ENCODE data around the gene ZC3H18. TPM values are rescaled to one million over a fixed set of nuclear protein-coding genes. Genes with fewer than 3 reads are reported as not detected.

ZC3H18 gene
- total RNA-seq, 1 donor, result 17.7 TPM

- DNase-seq (ENCODE audit: low read depth), result peak; percentile 99
- TF ChIP-seq, protein P1, sequence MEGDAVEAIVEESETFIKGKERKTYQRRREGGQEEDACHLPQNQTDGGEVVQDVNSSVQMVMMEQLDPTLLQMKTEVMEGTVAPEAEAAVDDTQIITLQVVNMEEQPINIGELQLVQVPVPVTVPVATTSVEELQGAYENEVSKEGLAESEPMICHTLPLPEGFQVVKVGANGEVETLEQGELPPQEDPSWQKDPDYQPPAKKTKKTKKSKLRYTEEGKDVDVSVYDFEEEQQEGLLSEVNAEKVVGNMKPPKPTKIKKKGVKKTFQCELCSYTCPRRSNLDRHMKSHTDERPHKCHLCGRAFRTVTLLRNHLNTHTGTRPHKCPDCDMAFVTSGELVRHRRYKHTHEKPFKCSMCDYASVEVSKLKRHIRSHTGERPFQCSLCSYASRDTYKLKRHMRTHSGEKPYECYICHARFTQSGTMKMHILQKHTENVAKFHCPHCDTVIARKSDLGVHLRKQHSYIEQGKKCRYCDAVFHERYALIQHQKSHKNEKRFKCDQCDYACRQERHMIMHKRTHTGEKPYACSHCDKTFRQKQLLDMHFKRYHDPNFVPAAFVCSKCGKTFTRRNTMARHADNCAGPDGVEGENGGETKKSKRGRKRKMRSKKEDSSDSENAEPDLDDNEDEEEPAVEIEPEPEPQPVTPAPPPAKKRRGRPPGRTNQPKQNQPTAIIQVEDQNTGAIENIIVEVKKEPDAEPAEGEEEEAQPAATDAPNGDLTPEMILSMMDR (IDR thresholded peaks at IDR 0.05; ENCODE audit: insufficient read depth, low read depth, low read length), result no peak
- H3K4me3 ChIP-seq (ENCODE audit: low read depth, low read length), result no peak overlapping the region
Observed at GRCh38 chr16:88619859-88620815, 49.9 kb downstream of the ZC3H18 start.

DNA sequence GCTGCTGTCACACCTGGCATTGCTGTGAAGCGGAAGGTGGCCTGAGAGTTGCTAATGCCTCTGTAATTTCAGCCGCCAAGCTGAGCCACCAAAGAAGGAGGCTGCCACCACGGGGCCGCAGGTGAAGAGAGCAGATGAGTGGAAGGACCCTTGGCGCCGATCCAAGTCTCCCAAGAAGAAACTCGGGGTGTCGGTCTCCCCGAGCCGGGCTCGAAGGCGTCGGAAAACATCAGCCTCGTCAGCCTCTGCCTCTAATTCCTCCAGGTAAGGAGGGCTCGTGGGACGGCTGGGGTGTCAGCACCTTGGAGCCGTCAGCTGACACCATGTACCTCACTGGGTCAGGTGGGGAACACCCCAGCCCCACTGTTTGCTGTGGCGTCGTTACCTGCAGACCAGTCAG, 51.9 kb downstream of the ZC3H18 start:
- DNase-seq (ENCODE audit: low read depth), result no peak
- TF ChIP-seq, protein P1 (IDR thresholded peaks at IDR 0.05; ENCODE audit: insufficient read depth, low read depth, low read length), result no peak

DNA sequence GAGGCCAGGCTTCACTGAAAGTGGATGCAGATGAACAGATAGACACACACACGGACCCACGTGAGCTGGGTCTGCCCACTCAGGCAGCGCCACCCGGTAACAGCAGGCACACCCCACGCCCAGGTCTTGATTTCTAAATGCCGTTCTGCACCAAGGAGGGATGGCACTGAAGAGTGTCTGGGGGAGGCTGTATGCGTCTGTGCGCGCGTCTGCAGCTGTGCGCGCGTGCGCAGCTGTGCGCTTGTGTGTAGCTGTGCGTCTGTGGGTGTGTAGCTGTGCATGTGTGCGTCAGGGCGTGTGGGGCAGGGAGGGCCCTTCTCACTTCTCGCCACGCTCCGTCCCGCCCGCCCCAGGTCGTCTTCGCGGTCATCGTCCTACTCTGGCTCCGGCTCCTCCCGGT, 52.7 kb downstream of the ZC3H18 start:
- no peak overlapping the region for H3K4me3 ChIP-seq (ENCODE audit: low read depth, low read length)
- no peak for DNase-seq (ENCODE audit: low read depth)
- TF ChIP-seq, protein P1 (IDR thresholded peaks at IDR 0.05; ENCODE audit: insufficient read depth, low read depth, low read length), result no peak

More for the DNA sequence above, 51.9 kb downstream of the ZC3H18 start:
- no peak overlapping the region for H3K4me3 ChIP-seq (ENCODE audit: low read depth, low read length)

- no peak overlapping the region for H3K4me3 ChIP-seq (ENCODE audit: low read depth, low read length)
- no peak for DNase-seq (ENCODE audit: low read depth)
- TF ChIP-seq, protein P1 (IDR thresholded peaks at IDR 0.05; ENCODE audit: insufficient read depth, low read depth, low read length), result no peak
Observed at GRCh38 chr16:88623858-88624257, 53.7 kb downstream of the ZC3H18 start.

- H3K4me3 ChIP-seq (ENCODE audit: low read depth, low read length), result no peak overlapping the region
- DNase-seq (ENCODE audit: low read depth), result no peak
- TF ChIP-seq, protein P1 (IDR thresholded peaks at IDR 0.05; ENCODE audit: insufficient read depth, low read depth, low read length), result no peak
Observed at GRCh38 chr16:88624481-88624880, 54.3 kb downstream of the ZC3H18 start.

DNA sequence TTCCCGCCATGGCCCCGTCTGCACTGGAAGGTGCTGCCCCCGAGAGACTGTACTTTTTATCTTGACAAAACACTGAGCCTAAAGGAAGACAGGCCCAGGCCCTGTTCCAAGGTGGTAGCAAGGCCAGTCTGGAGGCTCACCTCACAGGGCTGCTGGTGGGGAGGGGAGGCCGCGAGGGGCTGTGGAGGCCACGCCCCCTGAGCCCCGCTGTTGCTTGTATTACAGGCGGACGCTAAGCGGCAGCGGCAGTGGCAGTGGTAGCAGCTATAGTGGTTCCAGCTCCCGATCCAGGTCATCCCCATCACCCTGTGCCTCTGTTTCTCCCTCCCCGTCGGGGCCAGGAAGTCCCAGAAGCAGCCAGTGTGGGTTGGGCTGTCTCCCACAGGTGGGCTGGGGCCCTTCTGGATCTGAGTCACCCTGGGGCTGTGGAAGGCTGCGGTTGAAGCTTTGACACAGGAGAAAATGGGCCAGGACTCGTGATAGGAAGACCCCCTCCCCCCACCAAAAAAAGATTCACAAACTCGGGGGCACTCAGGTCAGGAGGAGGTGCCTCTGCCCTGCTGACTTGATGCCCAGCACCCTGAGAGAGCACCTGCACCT, 54.9 kb downstream of the ZC3H18 start:
- TF ChIP-seq, protein P1 (IDR thresholded peaks at IDR 0.05; ENCODE audit: insufficient read depth, low read depth, low read length), result no peak
- H3K4me3 ChIP-seq (ENCODE audit: low read depth, low read length), result no peak overlapping the region
- no peak for DNase-seq (ENCODE audit: low read depth)
